Measurements from ENCODE around the gene HLA-DQB2.
"Not testable (repeated sequence)": the region's sequence is repeated elsewhere in the genome, so short reads cannot be mapped to it uniquely, and the experiment has no call there.

Gene HLA-DQB2

GRCh38 chr6:32763421-32763820, at the start of gene HLA-DQB2:
TSS of gene HLA-DQB2 (minus strand) at chr6:32763532. CDS start at chr6:32763470, 62 bp downstream.
- no peak for DNase-seq (ENCODE audit: low read depth in 2 of 2)

- no peak for DNase-seq (ENCODE audit: low read depth in 2 of 2)
Observed at GRCh38 chr6:32809171-32809570, 45.8 kb upstream of the HLA-DQB2 start.

- no peak for DNase-seq (ENCODE audit: low read depth in 2 of 2)
Observed at GRCh38 chr6:32807020-32807580, 43.8 kb upstream of the HLA-DQB2 start.

- not testable (repeated sequence) for DNase-seq (ENCODE audit: low read depth in 2 of 2)
Observed at GRCh38 chr6:32805404-32805803, 42.1 kb upstream of the HLA-DQB2 start.

GRCh38 chr6:32803416-32803815, 40.1 kb upstream of the HLA-DQB2 start:
- no peak for DNase-seq (ENCODE audit: low read depth in 2 of 2)

- DNase-seq (ENCODE audit: low read depth in 2 of 2): no peak
Observed at GRCh38 chr6:32799740-32800139, 36.4 kb upstream of the HLA-DQB2 start.

- DNase-seq (ENCODE audit: low read depth in 2 of 2): no peak
Observed at GRCh38 chr6:32799168-32799567, 35.8 kb upstream of the HLA-DQB2 start.

GRCh38 chr6:32796848-32797776, 33.8 kb upstream of the HLA-DQB2 start:
- peak; percentile 51 to 53 for DNase-seq (ENCODE audit: low read depth in 2 of 2)

GRCh38 chr6:32794510-32794909, 31.2 kb upstream of the HLA-DQB2 start:
- DNase-seq (ENCODE audit: low read depth in 2 of 2): no peak

GRCh38 chr6:32792901-32793435, 29.6 kb upstream of the HLA-DQB2 start:
- no peak for DNase-seq (ENCODE audit: low read depth in 2 of 2)

GRCh38 chr6:32790306-32790705, 27.0 kb upstream of the HLA-DQB2 start:
- DNase-seq (ENCODE audit: low read depth in 2 of 2): no peak

- DNase-seq (ENCODE audit: low read depth in 2 of 2): no peak
Observed at GRCh38 chr6:32785781-32786533, 22.6 kb upstream of the HLA-DQB2 start.

GRCh38 chr6:32782923-32783322, 19.6 kb upstream of the HLA-DQB2 start:
- DNase-seq (ENCODE audit: low read depth in 2 of 2): not testable (repeated sequence)

GRCh38 chr6:32779036-32779435, 15.7 kb upstream of the HLA-DQB2 start:
- no peak for DNase-seq (ENCODE audit: low read depth in 2 of 2)

GRCh38 chr6:32775071-32775470, 11.7 kb upstream of the HLA-DQB2 start:
- DNase-seq (ENCODE audit: low read depth in 2 of 2): no peak

- DNase-seq (ENCODE audit: low read depth in 2 of 2): no peak
Observed at GRCh38 chr6:32774426-32774825, 11.1 kb upstream of the HLA-DQB2 start.

- DNase-seq (ENCODE audit: low read depth in 2 of 2): no peak
Observed at GRCh38 chr6:32772656-32773055, 9.3 kb upstream of the HLA-DQB2 start.

- DNase-seq (ENCODE audit: low read depth in 2 of 2): no peak
Observed at GRCh38 chr6:32764048-32764447, 716 bp upstream of the HLA-DQB2 start.

- no peak for DNase-seq (ENCODE audit: low read depth in 2 of 2)
Observed at GRCh38 chr6:32761548-32761947, 1.8 kb downstream of the HLA-DQB2 start.

- no peak for DNase-seq (ENCODE audit: low read depth in 2 of 2)
Observed at GRCh38 chr6:32761072-32761471, 2.3 kb downstream of the HLA-DQB2 start.

- no peak for DNase-seq (ENCODE audit: low read depth in 2 of 2)
Observed at GRCh38 chr6:32759669-32760068, 3.7 kb downstream of the HLA-DQB2 start.

- DNase-seq (ENCODE audit: low read depth in 2 of 2): no peak
Observed at GRCh38 chr6:32752580-32752979, 10.8 kb downstream of the HLA-DQB2 start.
